Omental fat pad (tissue), 4 donors: ENCODE data around the gene USPL1. TPM values are rescaled to one million over a fixed set of nuclear protein-coding genes. Genes with fewer than 3 reads are reported as not detected.
A peak's percentile ranks its signal among the peaks of the same experiment; 100 is the strongest.
"Not testable (repeated sequence)": the region's sequence is repeated elsewhere in the genome, so short reads cannot be mapped to it uniquely, and the experiment has no call there.

Experiments
- ATAC-seq: fragments of 150-250 bp; one replicate; pipeline ENCODE4 v1.9.1; 2016; ENCODE audit warnings: mild to moderate bottlenecking, moderate library complexity; ENCODE audit not compliant: low FRiP score
- DNase-seq: peaks from one replicate; pipeline ENCODE4 v3.0.0-alpha.2; 2019; ENCODE audit warnings: low spot score
- total RNA-seq, 4 donors: library from RNA; depleted of rRNA; stranded (reverse); fragments of >200 nt; gene quantifications; one replicate each; pipeline ENCODE4 v1.1.0, GENCODE V29; 2016
- TF ChIP-seq, protein P1 (sequence below), 3 donors: fragments of 450-650 bp; IDR thresholded peaks; one replicate each; pipeline ENCODE4 v1.5.1; 2016 to 2017; ENCODE audit warnings: antibody characterized with exemption in 3 of 3, mild to moderate bottlenecking in 3 of 3, moderate library complexity in 2 of 3

Gene USPL1
- total RNA-seq, 4 donors from 2014 or later, result 29.2 to 33.9 (median 32.6) TPM

DNA sequence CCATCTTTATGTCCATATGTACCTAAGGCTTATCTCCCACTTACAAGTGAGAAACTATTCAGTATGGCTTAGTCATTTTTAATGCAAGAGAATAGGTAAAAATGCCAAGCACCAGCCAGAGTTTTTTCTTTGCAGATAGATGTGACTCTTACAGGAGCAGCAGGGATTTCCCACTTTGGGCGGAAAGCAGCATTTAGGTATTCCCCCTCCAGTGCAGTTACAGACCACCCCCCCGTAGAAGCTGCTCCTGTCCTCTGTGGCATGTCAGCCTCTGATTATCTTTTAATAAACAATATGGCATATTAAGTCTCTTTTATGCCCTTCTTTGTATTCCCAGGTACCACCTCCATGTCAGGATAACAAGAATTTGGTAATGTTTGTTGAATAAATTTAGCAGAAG lies 24.7 kb upstream of the USPL1 start:
- TF ChIP-seq, protein P1, sequence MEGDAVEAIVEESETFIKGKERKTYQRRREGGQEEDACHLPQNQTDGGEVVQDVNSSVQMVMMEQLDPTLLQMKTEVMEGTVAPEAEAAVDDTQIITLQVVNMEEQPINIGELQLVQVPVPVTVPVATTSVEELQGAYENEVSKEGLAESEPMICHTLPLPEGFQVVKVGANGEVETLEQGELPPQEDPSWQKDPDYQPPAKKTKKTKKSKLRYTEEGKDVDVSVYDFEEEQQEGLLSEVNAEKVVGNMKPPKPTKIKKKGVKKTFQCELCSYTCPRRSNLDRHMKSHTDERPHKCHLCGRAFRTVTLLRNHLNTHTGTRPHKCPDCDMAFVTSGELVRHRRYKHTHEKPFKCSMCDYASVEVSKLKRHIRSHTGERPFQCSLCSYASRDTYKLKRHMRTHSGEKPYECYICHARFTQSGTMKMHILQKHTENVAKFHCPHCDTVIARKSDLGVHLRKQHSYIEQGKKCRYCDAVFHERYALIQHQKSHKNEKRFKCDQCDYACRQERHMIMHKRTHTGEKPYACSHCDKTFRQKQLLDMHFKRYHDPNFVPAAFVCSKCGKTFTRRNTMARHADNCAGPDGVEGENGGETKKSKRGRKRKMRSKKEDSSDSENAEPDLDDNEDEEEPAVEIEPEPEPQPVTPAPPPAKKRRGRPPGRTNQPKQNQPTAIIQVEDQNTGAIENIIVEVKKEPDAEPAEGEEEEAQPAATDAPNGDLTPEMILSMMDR (IDR thresholded peaks at IDR 0.05), result no peak
- no peak for DNase-seq
- no peak for ATAC-seq

DNA sequence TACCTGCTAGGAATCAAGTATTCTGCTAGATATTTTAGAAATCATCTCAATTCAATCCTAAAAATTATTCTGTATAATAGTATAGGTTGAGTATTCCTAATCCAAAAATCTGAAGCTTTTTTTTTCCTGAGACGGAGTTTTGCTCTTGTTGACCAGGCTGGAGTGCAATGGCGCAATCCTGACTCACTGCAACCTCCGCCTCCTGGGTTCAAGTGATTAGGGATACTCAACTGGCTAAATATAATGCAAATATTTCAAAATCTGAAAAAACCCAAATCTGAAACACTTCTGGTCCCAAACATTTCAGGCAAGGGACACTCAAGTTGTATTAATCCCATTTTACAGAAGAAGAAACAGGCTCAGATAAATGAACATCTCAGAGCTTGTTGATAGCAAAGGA lies 17.2 kb upstream of the USPL1 start:
- ATAC-seq (no peak), DNase-seq (peak; percentile 29)
- TF ChIP-seq, protein P1 (IDR thresholded peaks at IDR 0.05), result no peak

DNA sequence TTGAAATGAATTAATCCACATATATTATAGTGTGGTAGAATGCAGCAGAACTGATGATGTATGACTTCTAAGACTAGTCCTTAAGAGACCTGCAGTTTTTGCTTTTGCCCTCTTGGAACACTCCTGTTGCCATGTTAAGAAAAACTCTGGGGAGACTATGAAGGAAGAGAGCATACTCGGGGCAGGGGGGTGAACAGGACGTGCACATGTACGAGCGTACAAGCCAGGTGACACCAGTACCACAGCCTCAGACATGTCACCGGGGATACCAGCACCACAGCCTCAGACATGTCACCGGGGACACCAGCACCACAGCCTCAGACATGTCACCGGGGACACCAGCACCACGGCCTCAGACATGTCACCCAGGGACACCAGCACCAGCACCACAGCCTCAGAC lies 15.9 kb upstream of the USPL1 start:
- TF ChIP-seq, protein P1 (IDR thresholded peaks at IDR 0.05), result no peak
- no peak for ATAC-seq
- no peak for DNase-seq

DNA sequence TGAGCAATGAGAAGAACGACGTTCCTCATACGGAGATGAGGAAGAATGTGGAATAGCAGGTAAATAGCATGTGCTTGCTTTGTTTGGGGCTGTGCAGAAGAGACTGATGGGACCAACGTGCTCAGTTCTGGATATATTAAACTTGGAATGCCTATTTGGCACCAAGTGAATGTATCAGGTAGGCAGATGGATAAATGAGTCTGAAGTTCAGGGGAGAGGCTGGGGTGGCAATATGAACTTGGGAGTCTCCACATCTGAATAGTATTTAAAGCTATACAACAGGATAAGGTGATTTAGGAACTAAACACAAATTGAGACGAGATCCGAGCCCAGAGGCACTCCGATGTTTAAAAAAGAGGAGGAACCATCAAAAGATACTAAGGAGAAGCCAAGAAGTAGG lies 12.7 kb upstream of the USPL1 start:
- DNase-seq (no peak), ATAC-seq (no peak)
- TF ChIP-seq, protein P1 (IDR thresholded peaks at IDR 0.05), result no peak

DNA sequence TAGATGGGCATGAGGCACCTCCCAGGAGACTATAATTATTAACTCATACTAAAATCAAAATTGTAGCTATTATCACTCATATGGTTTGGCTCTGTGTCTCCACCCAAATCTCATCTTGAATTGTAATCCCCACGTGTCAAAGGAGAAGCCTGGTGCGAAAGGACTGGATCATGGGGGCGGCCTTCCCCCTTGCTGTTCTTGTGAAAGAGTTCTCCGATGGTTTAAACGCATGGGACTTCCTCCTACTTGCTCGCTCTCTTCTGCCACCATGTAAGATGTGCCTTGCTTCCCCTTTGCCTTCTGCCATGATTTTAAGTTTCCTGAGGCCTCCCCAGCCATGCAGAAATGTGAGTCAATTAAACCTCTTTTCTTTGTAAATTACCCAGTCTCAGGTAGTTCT lies 10.5 kb upstream of the USPL1 start:
- not testable (repeated sequence) for DNase-seq, ATAC-seq

DNA sequence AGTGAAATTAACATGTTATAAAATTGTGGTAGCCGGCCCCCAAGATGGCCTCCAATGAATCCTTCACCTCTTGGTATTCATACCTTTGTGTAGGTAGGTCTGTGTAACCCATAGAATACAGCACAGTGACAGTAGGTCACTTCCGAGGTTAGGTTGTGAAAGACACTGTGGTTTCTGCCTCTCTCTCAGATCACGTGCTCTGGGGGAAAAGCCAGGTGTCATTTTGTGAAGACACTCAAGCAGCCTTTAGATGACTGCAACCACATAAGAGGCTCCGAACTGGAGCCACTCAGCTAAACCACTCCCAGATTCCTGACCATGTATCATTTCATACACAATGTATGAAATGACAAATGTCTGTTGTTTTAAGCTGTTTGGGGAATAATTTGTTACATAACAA lies 9.8 kb upstream of the USPL1 start:
- ATAC-seq (no peak), DNase-seq (no peak)
- TF ChIP-seq, protein P1 (IDR thresholded peaks at IDR 0.05), result no peak

DNA sequence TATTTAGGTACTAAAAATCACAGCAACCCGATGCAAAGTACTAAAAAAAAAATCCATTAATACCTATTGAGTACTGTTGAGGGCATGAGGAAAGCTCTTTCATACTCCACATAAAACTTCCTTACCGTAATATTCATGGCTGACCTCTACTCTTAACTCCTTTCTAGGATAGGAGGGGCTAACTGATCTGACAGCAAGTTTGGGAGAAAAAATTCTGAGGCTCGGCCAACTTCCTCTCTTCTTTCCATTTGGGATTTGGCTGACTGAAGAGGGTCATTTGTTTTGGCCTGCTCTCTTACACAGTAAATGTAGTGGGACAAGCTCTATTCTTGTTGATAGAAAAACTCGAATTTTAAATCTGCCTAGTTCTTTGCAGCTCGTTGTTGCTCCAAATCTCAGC lies 9.4 kb upstream of the USPL1 start:
- DNase-seq, result no peak
- TF ChIP-seq, protein P1 (IDR thresholded peaks at IDR 0.05), result no peak
- ATAC-seq, result peak; percentile 48

DNA sequence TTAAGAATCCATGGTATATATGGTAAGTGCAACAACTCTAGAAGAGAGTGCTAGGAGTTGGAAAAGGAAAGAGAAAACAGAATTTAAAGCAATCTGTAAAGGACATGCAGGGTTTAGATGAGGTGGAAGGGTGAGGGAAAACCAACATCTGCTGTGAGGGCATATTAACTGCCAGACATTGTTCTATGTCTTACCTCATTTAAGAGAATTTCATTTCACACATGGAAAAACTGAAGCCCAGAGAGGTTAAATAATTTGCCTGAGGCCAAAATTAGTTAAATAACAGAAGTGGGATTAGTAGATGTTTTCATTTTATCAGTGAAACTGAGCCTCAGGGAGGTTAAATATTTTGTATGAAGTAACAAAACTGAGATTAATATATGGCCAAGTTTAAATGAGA lies 7.4 kb upstream of the USPL1 start:
- ATAC-seq (no peak), DNase-seq (no peak)
- TF ChIP-seq, protein P1 (IDR thresholded peaks at IDR 0.05), result no peak
